OCI-LY7 (cell line): ENCODE results near the gene PRKN.

Source experiments
- EZH2phosphoT487 ChIP-seq: fragments of 200-600 bp; sonication (generic); IDR thresholded peaks from 2 replicates; pipeline ENCODE4 v1.6.1; 2018; ENCODE audit warnings: low read depth, borderline replicate concordance, mild to moderate bottlenecking, mixed run types, antibody characterized with exemption, low read length, moderate library complexity, mixed read lengths
- TF ChIP-seq, protein P1 (sequence below): fragments of 200-600 bp; sonication (generic); conservative IDR thresholded peaks from 2 replicates; pipeline ENCODE4 v1.5.1; 2014; ENCODE audit warnings: mild to moderate bottlenecking, antibody characterized with exemption, low read length, moderate library complexity, mixed read lengths

DNA sequence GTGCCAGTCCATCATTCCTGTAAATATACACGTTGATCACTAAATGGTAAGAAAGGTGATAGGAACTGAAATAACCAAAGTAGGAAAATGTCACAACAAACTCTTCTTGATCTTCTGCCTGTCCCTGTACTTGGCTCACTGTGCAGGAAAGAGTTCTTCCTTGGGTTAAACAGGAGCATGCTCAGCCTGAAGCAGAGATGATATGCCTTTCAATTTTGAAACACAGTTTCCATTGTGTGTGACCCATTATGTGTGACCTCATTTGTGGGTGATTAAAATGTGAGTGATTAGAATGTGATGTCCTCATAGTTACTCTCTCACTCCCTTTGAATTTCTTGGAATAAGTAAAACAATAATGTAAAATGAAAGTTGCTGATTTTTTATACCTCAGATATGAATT lies 1026.5 kb downstream of the PRKN start:
- TF ChIP-seq, protein P1, sequence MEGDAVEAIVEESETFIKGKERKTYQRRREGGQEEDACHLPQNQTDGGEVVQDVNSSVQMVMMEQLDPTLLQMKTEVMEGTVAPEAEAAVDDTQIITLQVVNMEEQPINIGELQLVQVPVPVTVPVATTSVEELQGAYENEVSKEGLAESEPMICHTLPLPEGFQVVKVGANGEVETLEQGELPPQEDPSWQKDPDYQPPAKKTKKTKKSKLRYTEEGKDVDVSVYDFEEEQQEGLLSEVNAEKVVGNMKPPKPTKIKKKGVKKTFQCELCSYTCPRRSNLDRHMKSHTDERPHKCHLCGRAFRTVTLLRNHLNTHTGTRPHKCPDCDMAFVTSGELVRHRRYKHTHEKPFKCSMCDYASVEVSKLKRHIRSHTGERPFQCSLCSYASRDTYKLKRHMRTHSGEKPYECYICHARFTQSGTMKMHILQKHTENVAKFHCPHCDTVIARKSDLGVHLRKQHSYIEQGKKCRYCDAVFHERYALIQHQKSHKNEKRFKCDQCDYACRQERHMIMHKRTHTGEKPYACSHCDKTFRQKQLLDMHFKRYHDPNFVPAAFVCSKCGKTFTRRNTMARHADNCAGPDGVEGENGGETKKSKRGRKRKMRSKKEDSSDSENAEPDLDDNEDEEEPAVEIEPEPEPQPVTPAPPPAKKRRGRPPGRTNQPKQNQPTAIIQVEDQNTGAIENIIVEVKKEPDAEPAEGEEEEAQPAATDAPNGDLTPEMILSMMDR = no peak
- no peak for TF ChIP-seq EZH2phosphoT487
